GM12878 (cell line): ENCODE data around the gene OR1F1. TPM values are rescaled to one million over a fixed set of nuclear protein-coding genes. Genes with fewer than 3 reads are reported as not detected.

Source experiments
- CEBPZ ChIP-seq: fragments of 150-350 bp; IDR thresholded peaks from 2 replicates; pipeline ENCODE4 v1.6.1; 2016; ENCODE audit warnings: low read depth, low read length
- NFIC ChIP-seq: IDR thresholded peaks from 2 replicates; pipeline ENCODE4 v1.6.1; 2012; ENCODE audit warnings: low read depth, mild to moderate bottlenecking, inconsistent platforms, low read length, moderate library complexity
- POLR2AphosphoS2 ChIP-seq: IDR thresholded peaks from 2 replicates; pipeline ENCODE4 v1.6.1; 2011; ENCODE audit warnings: low read depth, mild to moderate bottlenecking, low read length, improper control_type of control experiment, moderate library complexity
- PRDM15 ChIP-seq: fragments of 450-650 bp; formaldehyde crosslinking; IDR thresholded peaks from 2 replicates; pipeline ENCODE4 v1.4.0; 2020; ENCODE audit warnings: mild to moderate bottlenecking, moderate library complexity
- RCOR1 ChIP-seq: conservative IDR thresholded peaks from 2 replicates; pipeline ENCODE4 v1.6.1; 2012; ENCODE audit warnings: low read depth, low read length, improper control_type of control experiment
- TCF3 ChIP-seq: IDR thresholded peaks from 2 replicates; pipeline ENCODE4 v1.6.1; 2012; ENCODE audit warnings: low read depth, mild to moderate bottlenecking, low read length, borderline replicate concordance; ENCODE audit not compliant: insufficient read depth
- USF1 ChIP-seq: IDR thresholded peaks from 2 replicates; pipeline ENCODE4 v1.6.1; 2011; ENCODE audit warnings: borderline replicate concordance, low read depth, mild to moderate bottlenecking, moderate library complexity, mixed read lengths, low read length; ENCODE audit not compliant: insufficient read depth; ENCODE audit errors: extremely low read length
- USF2 ChIP-seq: IDR thresholded peaks from 2 replicates; pipeline ENCODE4 v1.6.1; 2011; ENCODE audit warnings: low read depth, low read length, improper control_type of control experiment, borderline replicate concordance
- ZZZ3 ChIP-seq: IDR thresholded peaks from 2 replicates; pipeline ENCODE4 v1.6.1; 2011; ENCODE audit warnings: low read depth; ENCODE audit not compliant: control insufficient read depth, insufficient read length
- polyA plus RNA-seq, 11 experiments: library from polyadenylated mRNA; depleted of rRNA in 4 of 11; unstranded in 6 of 11; stranded (reverse) in 5 of 11; fragments of >200 nt; fragmentation: Nextera tagmentation in 4 of 11; fragmentation: Illumina TruSeq in 1 of 11; extraction: Ambion mirVana in 4 of 11; extraction: Trizol in 1 of 11; gene quantifications; 1 replicate in 1 of 11; 2 replicates in 10 of 11; pipeline versions ENCODE4 v1.2.1 to v1.2.3, GENCODE V29; 2011 to 2016; ENCODE audit warnings: inconsistent platforms in 2 of 11, missing spikeins in 2 of 11, low read depth in 1 of 11
- total RNA-seq, 4 experiments: library from RNA; depleted of rRNA in 3 of 4; stranded (reverse); fragments of >200 nt in 3 of 4; fragmentation: Illumina TruSeq in 1 of 4; extraction: Trizol in 1 of 4; gene quantifications; 2 replicates each; pipeline versions ENCODE4 v1.2.1 to v1.2.3, GENCODE V29; 2013 to 2021

OR1F1 gene
- total and polyA plus RNA-seq, 10 of the 15 experiments (the other 5 are each of a cell fraction or from before 2014, with no cell fraction given): 0.10 to 0.14 (median 0.12) TPM; not detected in 7

GRCh38 chr16:3152991-3153368 is 35.0 kb upstream of the OR1F1 start (continued):
- TF ChIP-seq TCF3 (no peak), PRDM15 (CRISPR knock-in tag) (no peak), ZZZ3 (no peak), POLR2AphosphoS2 (no peak), RCOR1 (0 out of 2 replicates have a peak, but pooled peaks have one; percentile 11), USF2 (no peak), CEBPZ (no peak), USF1 (no peak), NFIC (peak; percentile 19; the same call in 1 of the 2 replicates)
